Measurements from ENCODE around the gene PIP4K2C.
"Not testable (repeated sequence)": the region's sequence is repeated elsewhere in the genome, so short reads cannot be mapped to it uniquely, and the experiment has no call there.

The PIP4K2C gene

DNA sequence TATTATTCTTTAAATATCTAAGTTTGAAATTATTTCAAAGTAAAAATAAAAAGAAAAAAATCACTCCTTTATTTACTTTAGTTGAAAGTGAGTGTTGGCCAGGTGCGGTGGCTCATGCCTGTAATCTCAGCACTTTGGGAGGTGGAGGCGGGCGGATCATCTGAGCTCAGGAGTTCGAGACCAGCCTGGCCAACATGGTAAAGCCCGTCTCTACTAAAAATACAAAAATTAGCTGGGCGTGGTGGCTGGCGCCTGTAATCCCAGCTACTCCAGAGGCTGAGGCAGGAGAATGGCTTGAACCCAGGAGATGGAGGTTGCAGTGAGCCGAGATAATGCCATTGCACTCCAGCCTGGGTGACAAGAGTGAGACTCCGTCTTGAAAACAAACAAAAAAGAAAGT, 45.7 kb downstream of the PIP4K2C start:
- not testable (repeated sequence) for DNase-seq (ENCODE audit: low read depth)

DNA sequence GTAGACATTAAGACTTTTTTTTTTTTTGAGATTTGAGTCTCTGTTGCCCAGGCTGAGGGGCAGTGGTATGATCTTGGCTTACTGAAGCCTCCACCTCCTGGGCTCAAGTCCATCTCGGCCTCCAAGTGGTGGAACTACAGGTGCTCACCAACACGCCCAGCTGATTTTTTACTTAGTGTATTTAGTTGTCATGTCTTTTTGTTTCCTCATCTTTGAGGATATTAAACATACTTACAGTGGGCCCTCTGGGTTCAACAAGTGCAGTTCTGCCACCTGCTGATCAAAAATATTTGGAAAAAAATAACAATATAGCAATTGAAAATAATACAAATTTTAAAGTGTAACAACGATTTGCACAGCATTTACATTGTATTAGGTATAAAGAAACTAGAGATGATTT, 46.4 kb downstream of the PIP4K2C start:
- DNase-seq (ENCODE audit: low read depth), result no peak

DNA sequence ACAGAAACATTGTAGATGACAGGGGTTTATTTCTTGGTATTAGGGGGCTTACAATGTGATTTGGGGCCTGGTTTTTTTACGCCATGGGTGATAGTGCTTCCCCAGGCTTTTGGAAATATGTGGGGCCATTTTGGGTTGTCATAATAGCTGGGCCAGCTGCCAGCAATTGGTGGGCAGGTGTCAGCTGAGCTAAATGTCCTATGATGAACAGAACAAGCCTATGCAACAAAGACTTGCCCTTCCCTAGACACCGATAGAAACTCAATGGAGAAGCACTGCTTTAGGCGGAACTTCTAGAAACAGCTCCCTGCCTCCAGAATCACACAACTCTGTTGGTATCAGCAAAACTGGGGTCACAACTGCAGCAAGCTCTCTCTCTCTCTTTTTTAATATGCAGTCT, 47.1 kb downstream of the PIP4K2C start:
- DNase-seq (ENCODE audit: low read depth), result no peak

DNA sequence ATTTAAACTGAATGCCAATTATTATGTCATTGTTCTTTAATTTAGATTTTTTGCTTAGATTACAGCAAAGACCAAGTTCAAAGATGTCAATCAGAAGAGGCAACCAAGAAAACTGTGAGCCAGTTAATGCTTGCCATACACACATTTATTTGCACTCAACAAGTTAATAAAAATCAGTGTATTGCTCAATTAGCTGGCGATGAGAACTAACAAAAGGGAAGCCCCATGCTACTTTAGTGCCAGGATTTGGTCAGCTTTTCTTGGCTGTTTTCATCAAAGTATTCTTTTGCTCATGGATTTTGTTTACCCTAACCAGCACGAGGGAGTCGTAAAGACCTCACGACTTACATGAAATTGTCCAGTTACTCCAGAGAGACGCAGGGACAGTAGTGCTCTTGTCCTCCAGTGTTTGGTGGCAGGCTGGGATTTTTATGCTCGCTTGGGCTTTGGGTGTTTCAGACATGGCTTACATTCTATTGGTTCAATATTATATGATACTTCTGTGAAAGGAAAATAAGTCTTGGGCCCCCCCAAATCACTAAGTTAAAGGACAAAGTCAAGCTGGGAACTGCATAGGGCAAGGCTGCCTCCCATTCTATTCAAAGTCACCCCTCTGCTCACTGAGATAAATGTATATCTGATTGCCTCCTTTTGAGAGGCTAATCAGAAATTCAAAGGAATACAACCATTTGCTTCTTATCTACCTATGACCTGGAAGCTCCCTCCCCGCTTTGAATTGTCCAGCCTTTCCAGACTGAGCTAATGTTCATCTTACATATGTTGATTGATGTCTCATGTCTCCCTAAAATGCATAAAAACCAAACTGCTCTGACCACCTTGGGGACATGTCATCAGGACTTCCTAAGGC, 49.4 kb downstream of the PIP4K2C start:
- DNase-seq (ENCODE audit: low read depth), result no peak

DNA sequence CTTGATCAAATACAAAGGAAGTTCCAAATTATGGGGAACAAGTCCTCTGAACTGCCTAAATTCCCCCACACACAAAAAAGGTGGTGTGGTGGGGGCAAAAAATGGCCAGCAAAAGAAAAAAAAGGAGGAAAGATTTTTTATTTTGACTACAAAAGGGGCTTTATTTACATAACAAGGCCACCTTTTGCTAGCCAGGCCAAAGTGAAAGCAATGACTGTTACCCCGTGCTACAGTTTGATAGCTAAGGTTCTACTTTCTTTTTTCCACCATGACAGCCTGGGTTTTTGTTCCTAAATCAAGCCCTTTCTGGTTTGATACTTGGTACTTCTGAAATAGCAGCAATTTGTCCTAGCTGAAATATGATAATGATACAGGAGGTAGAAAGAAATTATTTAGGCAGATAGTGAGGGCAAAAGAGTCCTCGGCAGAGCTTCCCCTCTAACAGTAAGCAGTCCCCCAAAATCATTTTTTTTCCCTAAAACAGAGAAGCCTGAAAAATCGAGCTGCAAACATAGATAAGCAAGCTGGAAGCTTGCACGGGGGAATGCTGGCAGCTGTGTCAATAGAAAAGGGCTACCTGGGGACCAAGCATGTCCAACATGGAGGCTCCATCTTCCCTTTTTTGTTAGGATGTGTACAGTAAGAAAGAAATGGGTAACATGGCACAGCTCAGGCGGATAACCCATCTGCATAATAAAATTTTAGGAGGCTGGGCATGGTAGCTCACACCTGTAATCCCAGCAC, 50.9 kb downstream of the PIP4K2C start:
- no peak for DNase-seq (ENCODE audit: low read depth)

DNA sequence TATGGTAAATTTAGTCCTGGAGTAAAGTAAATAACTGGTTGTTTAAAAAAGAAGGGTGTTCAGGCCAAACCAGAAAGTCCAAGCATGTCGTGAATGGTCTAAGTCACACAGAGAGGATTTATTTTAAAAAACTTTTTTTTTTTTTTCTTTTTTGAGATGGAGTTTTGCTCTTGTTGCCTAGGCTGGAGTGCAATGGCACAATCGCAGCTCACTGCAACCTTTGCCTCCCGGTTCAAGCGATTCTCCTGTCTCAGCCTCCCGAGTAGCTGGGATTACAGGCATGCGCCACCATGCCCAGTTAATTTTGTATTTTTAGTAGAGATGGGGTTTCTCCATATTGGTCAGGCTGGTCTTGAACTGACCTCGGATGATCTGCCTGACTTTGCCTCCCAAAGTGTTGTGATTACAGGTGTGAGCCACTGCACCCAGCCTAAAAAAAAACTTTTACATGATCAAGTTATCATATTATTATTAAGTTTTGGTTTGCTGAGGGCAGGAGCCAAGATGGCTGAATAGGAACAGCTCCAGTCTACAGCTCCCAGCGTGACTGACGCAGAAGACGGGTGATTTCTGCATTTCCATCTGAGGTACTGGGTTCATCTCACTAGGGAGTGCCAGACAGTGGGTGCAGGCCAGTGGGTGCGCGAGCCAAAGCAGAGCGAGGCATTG, 55.1 kb downstream of the PIP4K2C start:
- DNase-seq (ENCODE audit: low read depth), result not testable (repeated sequence)

DNA sequence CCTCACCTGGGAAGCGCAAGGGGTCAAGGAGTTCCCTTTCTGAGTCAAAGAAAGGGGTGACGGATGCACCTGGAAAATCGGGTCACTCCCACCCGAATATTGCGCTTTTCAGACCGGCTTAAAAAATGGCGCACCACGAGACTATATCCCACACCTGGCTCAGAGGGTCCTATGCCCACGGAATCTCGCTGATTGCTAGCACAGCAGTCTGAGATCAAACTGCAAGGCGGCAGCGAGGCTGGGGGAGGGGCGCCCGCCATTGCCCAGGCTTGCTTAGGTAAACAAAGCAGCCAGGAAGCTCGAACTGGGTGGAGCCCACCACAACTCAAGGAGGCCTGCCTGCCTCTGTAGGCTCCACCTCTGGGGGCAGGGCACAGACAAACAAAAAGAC, 55.7 kb downstream of the PIP4K2C start:
- not testable (repeated sequence) for DNase-seq (ENCODE audit: low read depth)

All from activated T-cell treated with anti-CD3 and anti-CD28 coated beads for 48 hours (primary cell).